HG02759 (cell line): ENCODE measurements around the gene SMC4.

Experiments
- ATAC-seq: cut with Tn5 transposase; IDR thresholded peaks from one replicate; pipeline ENCODE4 v1.9.1; 2021; ENCODE audit warnings: mild to moderate bottlenecking, moderate library complexity; ENCODE audit not compliant: unreplicated experiment

SMC4 gene

DNA sequence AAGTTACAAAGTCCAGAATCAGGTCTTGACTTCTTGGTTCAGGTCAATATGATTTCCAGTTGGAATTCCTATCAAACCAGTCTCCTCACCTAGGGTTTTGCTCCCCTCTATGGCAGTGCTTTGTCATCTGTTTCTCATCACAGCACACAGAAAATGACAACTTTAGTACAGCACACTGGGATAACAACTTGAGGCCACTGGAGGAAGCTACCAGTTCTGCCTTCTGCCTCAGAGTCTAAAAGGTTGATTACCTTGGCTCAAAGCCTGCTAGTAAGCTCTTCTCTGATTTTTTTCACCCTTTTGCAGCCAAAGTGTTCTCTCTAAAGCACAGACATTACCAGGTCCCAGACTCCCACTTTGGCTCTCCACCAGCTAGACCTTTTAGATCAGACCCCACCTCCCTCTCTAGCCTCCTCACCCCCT is 75.0 kb downstream of the SMC4 start:
- no peak for ATAC-seq

DNA sequence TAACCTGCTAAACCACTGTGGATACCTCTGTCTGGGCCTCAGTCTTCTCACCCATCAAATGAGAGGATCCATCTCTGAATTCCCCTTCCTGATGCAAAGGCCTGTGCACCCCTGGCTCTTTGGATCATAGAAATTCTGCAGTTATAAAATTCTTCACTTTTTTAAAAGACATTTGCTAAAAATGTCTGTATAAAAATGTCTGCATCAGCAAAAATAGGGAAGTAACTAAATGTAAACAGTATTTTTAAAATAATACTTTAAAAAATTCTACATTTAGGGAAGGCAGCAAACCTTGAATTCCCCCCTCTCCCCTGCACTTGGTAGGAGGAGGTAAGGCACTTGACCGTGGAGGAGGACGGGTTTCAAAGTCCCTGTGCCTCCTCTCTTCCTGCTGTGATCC is 75.7 kb downstream of the SMC4 start:
- no peak for ATAC-seq

DNA sequence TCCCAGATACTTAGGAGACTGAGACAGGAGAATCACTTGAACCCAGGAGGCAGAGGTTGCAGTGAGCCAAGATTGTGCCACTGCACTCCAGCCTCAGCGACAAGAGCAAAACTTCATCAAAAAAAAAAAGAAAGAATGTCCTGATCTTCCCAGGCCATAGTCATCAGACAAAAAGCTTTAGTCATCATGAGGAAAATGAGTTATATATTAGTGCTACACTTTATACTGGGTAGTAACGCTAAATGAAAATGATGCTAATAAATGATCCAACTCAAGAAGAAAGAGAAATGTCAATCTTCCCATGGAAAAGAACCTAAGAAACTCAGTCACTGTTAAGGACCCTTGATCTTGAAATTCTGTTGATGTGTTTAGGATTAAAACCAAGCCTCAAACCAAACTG is 76.4 kb downstream of the SMC4 start:
- no peak for ATAC-seq

DNA sequence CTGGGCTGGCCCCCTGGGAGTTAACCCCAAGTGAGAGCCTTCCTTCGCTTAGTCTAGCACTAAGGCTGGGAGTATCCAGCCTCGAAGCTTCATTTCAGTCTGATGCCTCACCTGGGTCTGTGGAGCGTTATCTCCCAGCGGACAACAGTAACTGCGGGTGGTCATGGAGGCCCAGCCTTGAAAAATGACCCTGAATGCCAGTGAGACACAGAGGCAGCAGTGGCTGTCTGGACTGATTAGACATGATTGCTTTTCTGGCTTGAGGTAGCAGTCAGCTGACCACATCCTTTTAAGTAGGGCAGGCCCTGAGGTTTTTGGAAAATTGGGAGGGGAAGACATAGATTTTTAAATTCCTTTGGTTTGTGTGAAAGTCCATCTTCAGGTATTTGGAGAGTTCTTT is 78.3 kb downstream of the SMC4 start:
- ATAC-seq = no peak

DNA sequence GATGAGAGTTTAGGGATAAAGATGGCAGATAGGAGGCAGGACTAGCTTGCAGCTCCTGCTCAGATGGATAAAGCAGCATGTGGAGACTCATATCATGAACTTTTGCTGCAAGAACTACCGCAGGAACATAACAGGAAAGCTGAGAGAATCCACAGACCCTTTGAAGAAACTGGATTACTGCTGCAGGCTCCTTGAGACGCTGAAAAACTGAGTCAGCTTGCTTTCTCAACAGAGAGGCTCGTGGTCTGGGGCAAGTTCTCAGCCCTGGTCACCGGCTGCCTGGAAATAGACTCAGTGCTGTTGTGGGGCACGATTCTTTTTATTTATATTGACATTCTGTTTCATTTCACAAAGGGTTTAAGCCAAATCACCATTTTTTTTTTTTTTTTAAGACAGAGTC is 78.9 kb downstream of the SMC4 start:
- ATAC-seq = no peak

DNA sequence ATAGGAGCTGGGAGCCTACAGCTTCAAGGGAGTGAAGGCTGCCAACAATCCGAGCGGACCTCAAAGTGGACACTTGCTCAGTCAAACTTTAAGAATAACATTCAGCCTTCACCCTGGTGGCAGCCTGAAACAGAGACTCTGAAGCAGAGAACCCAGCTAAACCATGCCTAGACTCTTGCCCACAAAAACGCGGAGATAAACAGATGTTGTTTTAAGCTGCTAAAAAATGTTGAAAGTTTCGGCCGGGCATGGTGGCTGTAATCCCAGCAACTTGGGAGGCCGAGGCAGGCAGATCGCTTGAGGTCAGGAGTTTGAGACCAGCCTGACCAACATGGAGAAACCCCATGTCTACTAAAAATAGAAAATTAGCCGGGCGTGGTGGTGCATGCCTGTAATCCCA is 79.9 kb downstream of the SMC4 start:
- ATAC-seq = no peak

DNA sequence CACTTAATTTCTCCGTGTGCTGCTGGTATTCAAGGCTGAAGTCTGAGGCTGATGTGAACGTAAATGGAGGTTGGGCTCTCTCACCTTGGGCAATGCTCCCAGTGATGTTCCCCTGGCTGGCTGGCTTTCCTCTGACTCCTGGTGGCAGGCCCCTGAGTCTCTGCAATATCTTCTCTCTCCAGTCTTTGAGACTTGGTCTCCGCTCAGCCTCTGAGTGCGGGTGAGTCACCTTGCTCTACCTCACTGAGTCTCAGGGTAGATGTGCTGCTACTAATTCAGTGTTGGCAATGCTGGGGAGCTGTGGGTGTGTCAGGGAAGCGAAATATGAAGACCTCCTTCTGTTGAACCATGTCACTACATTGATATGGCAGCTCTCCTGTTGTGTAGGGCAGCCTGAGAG is 81.5 kb downstream of the SMC4 start:
- no peak for ATAC-seq

DNA sequence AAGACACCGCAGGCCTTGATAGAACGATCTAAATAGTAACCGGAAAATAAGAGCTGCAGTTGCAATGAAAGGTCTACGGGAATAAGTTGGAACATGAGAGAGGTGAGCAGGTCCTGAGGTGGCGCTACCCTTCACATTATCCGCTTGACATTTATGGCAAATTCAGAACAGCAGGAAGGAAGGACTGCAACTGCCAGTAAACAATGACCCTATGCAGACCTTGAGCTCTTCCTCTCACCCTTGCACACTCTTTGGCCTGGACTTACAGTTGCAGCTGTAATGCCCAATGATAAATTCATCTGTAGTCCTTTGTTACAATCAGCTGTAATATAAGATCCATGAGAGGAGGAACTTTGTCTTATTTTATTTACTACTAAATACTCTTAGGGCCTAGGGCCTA is 82.4 kb downstream of the SMC4 start:
- ATAC-seq = no peak

DNA sequence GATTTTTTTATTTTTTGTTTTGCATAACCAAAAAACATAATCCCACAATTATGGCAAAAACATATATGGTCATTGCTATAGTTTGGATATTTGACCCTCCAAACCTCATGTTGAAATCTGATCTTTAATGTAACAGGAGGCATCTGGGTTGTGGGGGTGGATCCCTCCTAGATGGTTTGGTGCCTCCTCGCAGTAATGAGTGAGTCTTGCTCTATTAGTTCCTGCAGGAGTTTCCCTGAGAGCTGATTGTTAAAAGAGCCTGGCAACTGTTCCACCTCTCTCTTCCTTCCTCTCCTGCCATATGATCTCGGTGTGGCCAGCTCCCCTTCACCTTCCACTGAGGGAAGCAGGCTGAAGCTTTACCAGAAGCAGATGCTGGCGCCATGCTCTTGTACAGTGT is 83.3 kb downstream of the SMC4 start:
- no peak for ATAC-seq
